H1 (cell line): ENCODE results near the gene MANSC1. TPM values are rescaled to one million over a fixed set of nuclear protein-coding genes. Genes with fewer than 3 reads are reported as not detected.
"Not testable (repeated sequence)": the region's sequence is repeated elsewhere in the genome, so short reads cannot be mapped to it uniquely, and the experiment has no call there.

ENCODE experiments used
- CTCF ChIA-PET: fragments of 300-600 bp; sonication (Branson Sonifier 250); formaldehyde crosslinking; loops from one replicate; lab custom pipeline; 2021; ENCODE audit not compliant: partially characterized antibody; lab: Charles Lee
- POLR2A ChIA-PET: fragments of 300-600 bp; sonication (Branson Sonifier 250); formaldehyde crosslinking; loops from one replicate; lab custom pipeline; 2021; ENCODE audit warnings: inconsistent platforms; ENCODE audit not compliant: partially characterized antibody; lab: Charles Lee
- DNase-seq, 2 experiments: peaks; one replicate each; pipeline versions ENCODE4 v3.0.0 to v3.0.0-alpha.2; 2010 to 2022; ENCODE audit warnings: low spot score in 2 of 2, low read depth in 1 of 2, mixed read lengths in 1 of 2
- FAIRE-seq: peaks from 2 replicates; lab custom pipeline; 2011; peaks lifted over from hg19 to GRCh38; lab: Jason Lieb, UNC
- H2AFZ ChIP-seq: 2 replicates; pipeline ENCODE4 v1.8.1; 2012; ENCODE audit warnings: low read length, inconsistent platforms
- H2AK5ac ChIP-seq: 2 replicates; pipeline ENCODE4 v1.6.1; 2013; ENCODE audit warnings: low read depth, low read length
- H2BK120ac ChIP-seq: replicated peaks from 2 replicates; pipeline ENCODE3; 2013; ENCODE audit warnings: low read depth, low read length, inconsistent platforms
- H2BK12ac ChIP-seq: 2 replicates; pipeline ENCODE4 v1.6.1; 2013; ENCODE audit warnings: low read depth, low read length
- H2BK15ac ChIP-seq: 2 replicates; pipeline ENCODE4 v1.6.1; 2013; ENCODE audit warnings: low read length
- H2BK20ac ChIP-seq: 2 replicates; pipeline ENCODE4 v1.6.1; 2013; ENCODE audit warnings: low read length
- H2BK5ac ChIP-seq: 2 replicates; pipeline ENCODE4 v1.6.1; 2013; ENCODE audit warnings: low read depth, low read length
- H3K14ac ChIP-seq: 2 replicates; pipeline ENCODE4 v1.6.1; 2013; ENCODE audit warnings: inconsistent platforms; ENCODE audit not compliant: insufficient read length
- H3K18ac ChIP-seq: 2 replicates; pipeline ENCODE4 v1.6.1; 2013; ENCODE audit warnings: low read length; ENCODE audit errors: extremely low read depth
- H3K23ac ChIP-seq: 2 replicates; pipeline ENCODE4 v1.6.1; 2013; ENCODE audit warnings: inconsistent platforms; ENCODE audit not compliant: insufficient read length
- H3K23me2 ChIP-seq: 2 replicates; pipeline ENCODE4 v1.6.1; 2013; ENCODE audit warnings: low read depth, low read length
- H3K27ac ChIP-seq: 2 replicates; pipeline ENCODE4 v1.6.1; 2011; ENCODE audit warnings: low read depth, low read length, inconsistent platforms
- H3K27me3 ChIP-seq, 4 experiments: replicated peaks in 1 of 4; 1 replicate in 1 of 4; 2 replicates in 3 of 4; pipeline versions ENCODE4 v1.6.1 to v1.8.1; 2011 to 2013; ENCODE audit warnings: low read length in 3 of 4, mild to moderate bottlenecking in 3 of 4, inconsistent platforms in 2 of 4, mixed read lengths in 2 of 4, moderate library complexity in 1 of 4; ENCODE audit not compliant: control insufficient read depth in 3 of 4, insufficient read depth in 3 of 4; ENCODE audit errors: extremely low read depth in 1 of 4
- H3K36me3 ChIP-seq, 4 experiments: 2 replicates each; pipeline versions ENCODE4 v1.6.1 to v1.8.1; 2011 to 2013; ENCODE audit warnings: mild to moderate bottlenecking in 4 of 4, low read length in 3 of 4, moderate library complexity in 2 of 4, control low read depth in 1 of 4, inconsistent platforms in 1 of 4; ENCODE audit not compliant: insufficient read depth in 4 of 4, control insufficient read depth in 2 of 4
- H3K4ac ChIP-seq: replicated peaks from 2 replicates; pipeline ENCODE3; 2013; ENCODE audit warnings: low read length, low read depth, mixed read lengths, inconsistent platforms; ENCODE audit not compliant: insufficient read length
- H3K4me1 ChIP-seq, 4 experiments: replicated peaks in 1 of 4; 1 replicate in 1 of 4; 2 replicates in 3 of 4; pipeline versions ENCODE4 v1.6.1 to v1.8.1; 2011 to 2013; ENCODE audit warnings: low read length in 3 of 4, inconsistent platforms in 2 of 4, mixed read lengths in 1 of 4; ENCODE audit not compliant: insufficient read depth in 4 of 4, control insufficient read depth in 3 of 4
- H3K4me2 ChIP-seq, 2 experiments: 2 replicates each; pipeline versions ENCODE4 v1.6.1 to v1.8.1; 2011 to 2013; ENCODE audit warnings: low read depth in 2 of 2, low read length in 2 of 2, control low read depth in 1 of 2, inconsistent platforms in 1 of 2, mild to moderate bottlenecking in 1 of 2; ENCODE audit not compliant: insufficient read depth in 1 of 2
- H3K4me3 ChIP-seq, 4 experiments: fragments of 200-600, 300-600 bp in 1 of 4; sonication (generic), shearing (Covaris generic), sonication (Bioruptor Twin) in 1 of 4; 2 replicates each; pipeline versions ENCODE4 v1.5.1 to v1.8.1; 2011 to 2016; ENCODE audit warnings: low read length in 4 of 4, low read depth in 3 of 4, control low read depth in 2 of 4, inconsistent platforms in 2 of 4, mild to moderate bottlenecking in 2 of 4, mixed read lengths in 1 of 4, moderate library complexity in 1 of 4; ENCODE audit not compliant: insufficient read depth in 2 of 4; ENCODE audit errors: extremely low read depth in 1 of 4
- H3K56ac ChIP-seq: replicated peaks from 2 replicates; pipeline ENCODE3; 2013; ENCODE audit warnings: low read depth, mild to moderate bottlenecking, mixed read lengths, low read length, inconsistent platforms; ENCODE audit not compliant: insufficient read length
- H3K79me1 ChIP-seq: 2 replicates; pipeline ENCODE4 v1.6.1; 2013; ENCODE audit warnings: low read depth, low read length, control low read depth
- H3K79me2 ChIP-seq, 2 experiments: 2 replicates each; pipeline versions ENCODE4 v1.6.1 to v1.8.1; 2012 to 2013; ENCODE audit warnings: low read length in 2 of 2, mild to moderate bottlenecking in 2 of 2, inconsistent platforms in 1 of 2; ENCODE audit not compliant: insufficient read depth in 2 of 2, control insufficient read depth in 1 of 2
- H3K9ac ChIP-seq, 4 experiments: replicated peaks in 1 of 4; 1 replicate in 1 of 4; 2 replicates in 3 of 4; pipeline versions ENCODE4 v1.6.1 to v1.8.1; 2011 to 2013; ENCODE audit warnings: low read depth in 3 of 4, low read length in 3 of 4, control low read depth in 2 of 4, mild to moderate bottlenecking in 2 of 4, moderate library complexity in 2 of 4, inconsistent platforms in 1 of 4; ENCODE audit errors: extremely low read depth in 1 of 4
- H3K9me3 ChIP-seq, 2 experiments: 2 replicates each; pipeline versions ENCODE4 v1.6.1 to v1.8.1; 2012 to 2013; ENCODE audit warnings: mild to moderate bottlenecking in 2 of 2, moderate library complexity in 2 of 2, control low read depth in 1 of 2, inconsistent platforms in 1 of 2, low read depth in 1 of 2, low read length in 1 of 2, mixed read lengths in 1 of 2; ENCODE audit not compliant: insufficient read depth in 2 of 2
- H4K20me1 ChIP-seq, 2 experiments: replicated peaks in 1 of 2; 2 replicates each; pipeline versions ENCODE3 to v1.8.1; 2011 to 2013; ENCODE audit warnings: inconsistent platforms in 2 of 2, low read length in 2 of 2, mild to moderate bottlenecking in 1 of 2; ENCODE audit not compliant: insufficient read depth in 2 of 2, control insufficient read depth in 1 of 2
- H4K5ac ChIP-seq: 2 replicates; pipeline ENCODE4 v1.6.1; 2013; ENCODE audit warnings: low read length, low read depth, mixed read lengths, inconsistent platforms; ENCODE audit not compliant: insufficient read length
- H4K8ac ChIP-seq: 2 replicates; pipeline ENCODE4 v1.8.0; 2013; ENCODE audit warnings: mild to moderate bottlenecking, moderate library complexity, low read length, inconsistent platforms; ENCODE audit not compliant: insufficient read depth; ENCODE audit errors: extremely low read depth
- H4K91ac ChIP-seq: replicated peaks from 2 replicates; pipeline ENCODE3; 2013; ENCODE audit warnings: low read length, mixed read lengths, inconsistent platforms; ENCODE audit not compliant: insufficient read length
- TCF12 ChIP-seq: IDR thresholded peaks from 2 replicates; pipeline ENCODE4 v1.6.1; 2011; ENCODE audit warnings: low read depth, mild to moderate bottlenecking, low read length
- WGBS, 2 experiments: shearing (Covaris generic) in 1 of 2; methylation state at CpG; one replicate each; pipeline versions ENCODE4 v1.1.6 to v1.1.7; 2013 to 2015; ENCODE audit warnings: low lambda C conversion rate in 2 of 2, mixed read lengths in 2 of 2, inconsistent platforms in 1 of 2, low coverage in 1 of 2, missing lambda C conversion rate in 1 of 2; ENCODE audit not compliant: insufficient replicate concordance in 2 of 2, insufficient coverage in 1 of 2, insufficient read length in 1 of 2; ENCODE audit errors: extremely low coverage in 1 of 2, missing lambda C conversion rate in 1 of 2; 5-methylcytosine and 5-hydroxymethylcytosine counted together
- polyA plus RNA-seq, 7 experiments: library from polyadenylated mRNA; depleted of rRNA in 3 of 7; stranded (reverse) in 5 of 7; unstranded in 2 of 7; fragments of >200 nt in 5 of 7; fragments of 200-250 nt in 2 of 7; gene quantifications; 1 replicate in 5 of 7; 2 replicates in 1 of 7; 4 replicates in 1 of 7; pipeline versions ENCODE4 v1.2.1 to v1.2.3, GENCODE V29; 2011 to 2013; ENCODE audit warnings: missing spikeins in 2 of 7, mixed read lengths in 2 of 7
- total RNA-seq: library from RNA; stranded (reverse); fragmentation: NEBNext Ultra II Directional; extraction: Animal tissue kit (Norgen Biotek cat#: 25700); gene quantifications from 2 replicates; pipeline ENCODE4 v1.2.1, GENCODE V29; 2021
- TF ChIP-seq, protein P1 (sequence below), 3 experiments: IDR thresholded peaks; 1 replicate in 2 of 3; 2 replicates in 1 of 3; pipeline versions ENCODE4 v1.5.1 to v1.6.1; 2011; ENCODE audit warnings: low read length in 3 of 3, mild to moderate bottlenecking in 3 of 3, inconsistent platforms in 2 of 3, low read depth in 1 of 3, moderate library complexity in 1 of 3; ENCODE audit not compliant: insufficient read depth in 1 of 3; ENCODE audit errors: control extremely low read depth in 1 of 3

Gene MANSC1
- total and polyA plus RNA-seq, 2 of the 8 experiments (the other 6 are each of a cell fraction or from before 2014, with no cell fraction given), result 2.0 to 8.9 TPM

DNA sequence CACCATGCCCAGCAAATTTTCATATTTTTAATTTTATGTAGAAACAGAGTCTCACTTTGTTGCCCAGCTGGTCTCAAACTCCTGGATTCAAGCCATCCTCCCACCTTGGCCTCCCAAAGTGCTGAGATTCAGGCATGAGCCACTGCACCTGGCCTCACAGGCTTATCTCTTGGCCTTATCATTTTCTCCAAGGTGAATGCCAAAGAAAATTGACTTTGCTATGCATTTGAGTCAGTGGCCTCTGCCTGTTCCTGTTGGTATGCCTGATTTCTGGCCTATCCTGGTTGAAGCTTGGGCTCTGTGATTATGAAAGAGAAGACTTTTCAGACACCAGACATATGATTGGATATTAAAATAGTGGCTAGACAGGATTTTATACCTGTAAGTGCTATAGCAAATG, 34.2 kb downstream of the MANSC1 start (continued):
- TF ChIP-seq TCF12, result no peak
- TF ChIP-seq, protein P1, sequence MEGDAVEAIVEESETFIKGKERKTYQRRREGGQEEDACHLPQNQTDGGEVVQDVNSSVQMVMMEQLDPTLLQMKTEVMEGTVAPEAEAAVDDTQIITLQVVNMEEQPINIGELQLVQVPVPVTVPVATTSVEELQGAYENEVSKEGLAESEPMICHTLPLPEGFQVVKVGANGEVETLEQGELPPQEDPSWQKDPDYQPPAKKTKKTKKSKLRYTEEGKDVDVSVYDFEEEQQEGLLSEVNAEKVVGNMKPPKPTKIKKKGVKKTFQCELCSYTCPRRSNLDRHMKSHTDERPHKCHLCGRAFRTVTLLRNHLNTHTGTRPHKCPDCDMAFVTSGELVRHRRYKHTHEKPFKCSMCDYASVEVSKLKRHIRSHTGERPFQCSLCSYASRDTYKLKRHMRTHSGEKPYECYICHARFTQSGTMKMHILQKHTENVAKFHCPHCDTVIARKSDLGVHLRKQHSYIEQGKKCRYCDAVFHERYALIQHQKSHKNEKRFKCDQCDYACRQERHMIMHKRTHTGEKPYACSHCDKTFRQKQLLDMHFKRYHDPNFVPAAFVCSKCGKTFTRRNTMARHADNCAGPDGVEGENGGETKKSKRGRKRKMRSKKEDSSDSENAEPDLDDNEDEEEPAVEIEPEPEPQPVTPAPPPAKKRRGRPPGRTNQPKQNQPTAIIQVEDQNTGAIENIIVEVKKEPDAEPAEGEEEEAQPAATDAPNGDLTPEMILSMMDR (IDR thresholded peaks at IDR 0.05; ENCODE audit: control extremely low read depth in 1 of 3, insufficient read depth in 1 of 3, low read depth in 1 of 3, low read length in 3 of 3), result no peak

DNA sequence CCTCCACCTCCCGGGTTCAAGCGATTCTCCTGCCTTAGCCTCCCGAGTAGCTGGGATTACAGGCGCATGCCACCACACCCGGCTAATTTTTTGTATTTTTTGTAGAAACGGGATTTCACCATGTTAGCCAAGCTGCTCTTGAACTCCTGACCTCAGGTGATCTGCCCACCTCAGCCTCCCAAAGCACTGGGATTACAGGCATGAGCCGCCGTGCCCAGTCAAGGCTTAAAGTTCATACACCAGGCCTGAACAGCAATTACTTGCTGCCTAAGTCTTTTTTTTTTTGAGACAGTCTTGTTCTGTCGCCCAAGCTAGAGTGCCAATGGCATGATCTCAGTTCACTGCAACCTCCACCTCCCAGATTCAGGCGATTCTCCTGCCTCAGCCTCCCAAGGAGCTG, 39.3 kb downstream of the MANSC1 start:
- H4K8ac ChIP-seq, H2BK15ac ChIP-seq, FAIRE-seq, H3K4ac ChIP-seq, H3K4me2 ChIP-seq, H3K23ac ChIP-seq, H3K27ac ChIP-seq, H3K79me1 ChIP-seq, H3K18ac ChIP-seq, H2BK20ac ChIP-seq, H2BK12ac ChIP-seq, H3K4me1 ChIP-seq, H3K27me3 ChIP-seq, H2BK5ac ChIP-seq, H4K91ac ChIP-seq, H2BK120ac ChIP-seq, DNase-seq, H3K36me3 ChIP-seq, H4K5ac ChIP-seq, H2AFZ ChIP-seq, H3K4me3 ChIP-seq, H3K9ac ChIP-seq, H3K56ac ChIP-seq, H3K23me2 ChIP-seq, H3K79me2 ChIP-seq, H4K20me1 ChIP-seq, H3K14ac ChIP-seq, H3K9me3 ChIP-seq, H2AK5ac ChIP-seq: not testable (repeated sequence)
- POLR2A ChIA-PET, result interaction anchor here (1.3 kb wide), 1 partner anchor 44 kb away, joined by 4 read pairs; the partner anchor contains the start of gene LRP6
- WGBS, 2 experiments, result 87% methylated on average over 10 of the region's 10 CpGs; no CpG with 5 or more reads in 1 of the 2 experiments
- CTCF ChIA-PET, result interaction anchor here (1.3 kb wide), 1 partner anchor 9 kb away, joined by 3 read pairs; no protein-coding TSS in a partner anchor
